Adrenal gland (tissue), 12 donors: Measurements from ENCODE around the gene ITGB4. TPM values are rescaled to one million over a fixed set of nuclear protein-coding genes. Genes with fewer than 3 reads are reported as not detected.

Experiments
- DNase-seq, 7 donors: peaks; one replicate each; pipeline ENCODE4 v3.0.0-alpha.2; 2019 to 2020
- H3K27ac ChIP-seq, 5 donors: fragments of 200-600 bp; sonication (generic) in 4 of 5; 1 replicate in 3 of 5; 2 replicates in 2 of 5; pipeline versions ENCODE4 v1.5.1 to v1.8.0; 2016 to 2020; ENCODE audit warnings: mild to moderate bottlenecking in 1 of 5
- H3K27me3 ChIP-seq: fragments of 200-600 bp; 2 replicates; pipeline ENCODE4 v1.8.0; 2021
- H3K36me3 ChIP-seq, 2 donors: fragments of 200-600 bp; replicated peaks in 1 of 2; 1 replicate in 1 of 2; 2 replicates in 1 of 2; pipeline versions ENCODE4 v1.5.1 to v1.8.0; 2018 to 2022
- H3K4me1 ChIP-seq, 2 donors: fragments of 200-600 bp; replicated peaks in 1 of 2; 1 replicate in 1 of 2; 2 replicates in 1 of 2; pipeline versions ENCODE4 v1.5.1 to v1.8.0; 2018 to 2021
- H3K4me3 ChIP-seq, 4 donors: fragments of 200-600 bp; sonication (generic) in 3 of 4; one replicate each; pipeline ENCODE4 v1.5.1; 2016 to 2018
- H3K9me3 ChIP-seq, 3 donors: fragments of 200-600 bp; sonication (generic) in 1 of 3; replicated peaks in 1 of 3; 1 replicate in 2 of 3; 2 replicates in 1 of 3; pipeline versions ENCODE4 v1.5.1 to v1.8.0; 2016 to 2021
- POLR2A ChIP-seq, 2 donors: fragments of 450-650 bp; IDR thresholded peaks; one replicate each; pipeline ENCODE4 v1.6.1; 2017; ENCODE audit warnings: antibody characterized with exemption in 2 of 2, mild to moderate bottlenecking in 2 of 2, moderate library complexity in 1 of 2
- WGBS, 4 donors: extraction: QIAGEN DNeasy Blood & Tissue Kit in 2 of 4; methylation state at CpG; one replicate each; pipeline versions ENCODE4 v1.1.5 to v1.1.7; 2013 to 2017; 5-methylcytosine and 5-hydroxymethylcytosine counted together
- intact Hi-C, 2 donors: fragments of 100-400 bp; cut with DNase I; formaldehyde crosslinking; loops; one replicate each; pipeline versions ENCODE4 v1.14.1 to v1.15.0; 2022 to 2023
- polyA plus RNA-seq, 3 donors: library from polyadenylated mRNA; stranded (reverse); fragments of 200-250 nt in 2 of 3; fragments of 350-450 nt in 1 of 3; fragmentation: Illumina TruSeq in 1 of 3; extraction: RNeasy Lipid Tissue Mini Kit (QIAGEN cat#74804) in 1 of 3; gene quantifications; one replicate each; pipeline ENCODE4 v1.2.3, GENCODE V29; 2013 to 2014
- total RNA-seq, 9 donors: library from RNA; depleted of rRNA in 4 of 9; stranded (reverse); fragments of >200 nt in 4 of 9; fragments of 120-200 nt in 1 of 9; fragmentation: NEBNext Ultra II Directional in 1 of 9; extraction: Animal tissue kit (Norgen Biotek cat#: 25700) in 1 of 9; gene quantifications; one replicate each; pipeline versions ENCODE4 v1.1.0 to v1.2.4, GENCODE V29; 2013 to 2023
- TF ChIP-seq, protein P1 (sequence below), 6 experiments: fragments of 450-650 bp in 4 of 6; fragments of 200-600 bp in 2 of 6; sonication (generic) in 1 of 6; IDR thresholded peaks; 1 replicate in 5 of 6; 2 replicates in 1 of 6; pipeline versions ENCODE4 v1.5.1 to v1.8.0; 2016 to 2021; ENCODE audit warnings: antibody characterized with exemption in 6 of 6, mild to moderate bottlenecking in 2 of 6, moderate library complexity in 1 of 6
- donor health status: healthy with polysubstance abuse.
- donor health status: Bipolar disorder and iron deficiency.
- donor health status: DM: yes; HTN: yes; CAD: no.
- donor health status: DM: no; HTN: no; CAD: no.
- donor health status: DM: no; HTN: no; CAD: no.
- donor health status: DM: yes; HTN: yes; CAD: no.

The ITGB4 gene
- total and polyA plus RNA-seq, 12 donors, result 1.00 to 12.5 (median 6.9) TPM

DNA sequence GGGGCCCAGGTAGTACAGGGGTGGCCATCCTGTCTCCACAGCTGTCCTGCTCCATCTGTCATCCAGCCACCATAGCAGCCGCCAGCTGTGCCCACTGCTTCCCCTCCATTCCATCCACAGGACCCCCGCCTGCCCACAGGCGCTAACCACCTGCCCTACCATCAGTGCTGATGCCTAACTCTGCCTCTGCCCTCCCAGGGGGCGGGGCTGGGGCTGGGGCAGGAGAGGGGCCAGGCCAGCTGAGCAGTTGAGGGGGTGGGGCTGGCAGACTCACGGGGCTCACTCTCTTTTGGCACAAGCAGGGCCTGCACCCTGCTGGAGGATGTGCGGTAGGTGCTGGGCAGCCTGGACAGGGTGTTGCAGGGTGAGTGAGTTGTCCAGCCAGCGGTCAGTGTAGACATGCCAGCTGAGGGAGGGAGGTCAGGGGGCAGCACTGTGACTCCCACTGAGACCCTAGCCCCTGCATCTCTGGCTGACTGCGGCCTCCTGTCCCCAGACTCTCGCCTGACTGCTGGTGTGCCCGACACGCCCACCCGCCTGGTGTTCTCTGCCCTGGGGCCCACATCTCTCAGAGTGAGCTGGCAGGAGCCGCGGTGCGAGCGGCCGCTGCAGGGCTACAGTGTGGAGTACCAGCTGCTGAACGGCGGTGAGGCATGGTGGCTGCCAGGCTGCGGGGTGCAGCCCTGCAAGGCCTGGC, 34.1 kb downstream of the ITGB4 start:
- no peak for TF ChIP-seq POLR2A (IDR thresholded peaks at IDR 0.05)
- TF ChIP-seq, protein P1, sequence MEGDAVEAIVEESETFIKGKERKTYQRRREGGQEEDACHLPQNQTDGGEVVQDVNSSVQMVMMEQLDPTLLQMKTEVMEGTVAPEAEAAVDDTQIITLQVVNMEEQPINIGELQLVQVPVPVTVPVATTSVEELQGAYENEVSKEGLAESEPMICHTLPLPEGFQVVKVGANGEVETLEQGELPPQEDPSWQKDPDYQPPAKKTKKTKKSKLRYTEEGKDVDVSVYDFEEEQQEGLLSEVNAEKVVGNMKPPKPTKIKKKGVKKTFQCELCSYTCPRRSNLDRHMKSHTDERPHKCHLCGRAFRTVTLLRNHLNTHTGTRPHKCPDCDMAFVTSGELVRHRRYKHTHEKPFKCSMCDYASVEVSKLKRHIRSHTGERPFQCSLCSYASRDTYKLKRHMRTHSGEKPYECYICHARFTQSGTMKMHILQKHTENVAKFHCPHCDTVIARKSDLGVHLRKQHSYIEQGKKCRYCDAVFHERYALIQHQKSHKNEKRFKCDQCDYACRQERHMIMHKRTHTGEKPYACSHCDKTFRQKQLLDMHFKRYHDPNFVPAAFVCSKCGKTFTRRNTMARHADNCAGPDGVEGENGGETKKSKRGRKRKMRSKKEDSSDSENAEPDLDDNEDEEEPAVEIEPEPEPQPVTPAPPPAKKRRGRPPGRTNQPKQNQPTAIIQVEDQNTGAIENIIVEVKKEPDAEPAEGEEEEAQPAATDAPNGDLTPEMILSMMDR (IDR thresholded peaks at IDR 0.05), result no peak
- peaks cover 0 to 8% of the 10 kb centered on the region in 2 donors for H3K36me3 ChIP-seq
- no peak overlapping the region for H3K27ac ChIP-seq
- H3K4me3 ChIP-seq, result no peak overlapping the region
- H3K27me3 ChIP-seq, result no peaks in the 10 kb centered on the region
- peaks cover 10 to 11% of the 10 kb centered on the region in 2 donors for H3K4me1 ChIP-seq
- no peaks in the 10 kb centered on the region for H3K9me3 ChIP-seq
- no peak for DNase-seq
- intact Hi-C loops, result no loop called here
- 81 to 96% (median 84%) methylated on average over 6 to 20 of the region's 20 CpGs for WGBS, 4 donors

DNA sequence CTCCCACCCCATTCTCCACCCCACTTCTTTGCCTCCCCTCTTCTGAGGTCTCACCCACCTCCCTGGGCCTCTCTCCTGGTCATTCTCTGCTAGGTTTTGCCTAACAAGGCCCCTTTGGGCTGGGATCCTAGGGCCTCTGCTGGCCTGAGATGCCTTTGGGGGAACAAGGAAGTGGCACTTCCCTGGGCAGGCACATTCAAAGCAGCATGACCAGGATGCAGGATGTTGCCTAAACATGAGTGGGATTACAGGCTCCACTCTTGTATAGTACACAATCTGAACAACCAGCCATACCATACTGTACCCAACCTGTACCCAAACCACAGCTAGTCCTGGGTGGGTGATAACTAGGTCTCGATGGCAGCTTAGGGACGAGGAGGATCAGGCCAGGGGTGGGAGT, 34.7 kb downstream of the ITGB4 start:
- Histone ChIP-seq H3K4me3 (no peak overlapping the region), H3K9me3 (no peaks in the 10 kb centered on the region), H3K27ac (no peak overlapping the region), H3K4me1 (peaks cover 10 to 11% of the 10 kb centered on the region in 2 donors), H3K36me3 (peaks cover 0 to 8% of the 10 kb centered on the region in 2 donors), H3K27me3 (no peaks in the 10 kb centered on the region)
- no peak for DNase-seq
- intact Hi-C loops, result no loop called here
- TF ChIP-seq, protein P1 (IDR thresholded peaks at IDR 0.05), result no peak
- TF ChIP-seq POLR2A (IDR thresholded peaks at IDR 0.05), result no peak
- whole genome bisulfite sequencing, 4 donors, result 93 to 100% (median 100%) methylated on average over 2 of the region's 2 CpGs; no CpG with 5 or more reads in 1 of the 4 donors

DNA sequence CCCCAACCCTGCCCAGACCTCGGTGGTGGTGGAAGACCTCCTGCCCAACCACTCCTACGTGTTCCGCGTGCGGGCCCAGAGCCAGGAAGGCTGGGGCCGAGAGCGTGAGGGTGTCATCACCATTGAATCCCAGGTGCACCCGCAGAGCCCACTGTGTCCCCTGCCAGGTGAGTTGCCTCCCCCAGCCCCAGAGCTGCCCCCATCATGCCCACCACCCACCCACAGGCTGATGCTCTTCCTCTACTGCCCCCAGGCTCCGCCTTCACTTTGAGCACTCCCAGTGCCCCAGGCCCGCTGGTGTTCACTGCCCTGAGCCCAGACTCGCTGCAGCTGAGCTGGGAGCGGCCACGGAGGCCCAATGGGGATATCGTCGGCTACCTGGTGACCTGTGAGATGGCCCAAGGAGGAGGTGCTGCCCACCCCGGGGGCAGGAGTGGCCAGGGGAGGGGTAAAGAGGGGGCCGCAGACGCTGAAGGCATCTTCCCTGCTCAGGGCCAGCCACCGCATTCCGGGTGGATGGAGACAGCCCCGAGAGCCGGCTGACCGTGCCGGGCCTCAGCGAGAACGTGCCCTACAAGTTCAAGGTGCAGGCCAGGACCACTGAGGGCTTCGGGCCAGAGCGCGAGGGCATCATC, 35.3 kb downstream of the ITGB4 start:
- Histone ChIP-seq H3K4me3 (no peak overlapping the region), H3K36me3 (peaks cover 0 to 8% of the 10 kb centered on the region in 2 donors), H3K27ac (no peak overlapping the region), H3K9me3 (no peaks in the 10 kb centered on the region), H3K4me1 (peaks cover 10 to 11% of the 10 kb centered on the region in 2 donors), H3K27me3 (no peaks in the 10 kb centered on the region)
- WGBS, 4 donors, result 87 to 89% (median 88%) methylated on average over 12 to 29 of the region's 29 CpGs
- intact Hi-C loops, result no loop called here
- DNase-seq, result no peak
- no peak for TF ChIP-seq POLR2A (IDR thresholded peaks at IDR 0.05)
- TF ChIP-seq, protein P1 (IDR thresholded peaks at IDR 0.05), result no peak

DNA sequence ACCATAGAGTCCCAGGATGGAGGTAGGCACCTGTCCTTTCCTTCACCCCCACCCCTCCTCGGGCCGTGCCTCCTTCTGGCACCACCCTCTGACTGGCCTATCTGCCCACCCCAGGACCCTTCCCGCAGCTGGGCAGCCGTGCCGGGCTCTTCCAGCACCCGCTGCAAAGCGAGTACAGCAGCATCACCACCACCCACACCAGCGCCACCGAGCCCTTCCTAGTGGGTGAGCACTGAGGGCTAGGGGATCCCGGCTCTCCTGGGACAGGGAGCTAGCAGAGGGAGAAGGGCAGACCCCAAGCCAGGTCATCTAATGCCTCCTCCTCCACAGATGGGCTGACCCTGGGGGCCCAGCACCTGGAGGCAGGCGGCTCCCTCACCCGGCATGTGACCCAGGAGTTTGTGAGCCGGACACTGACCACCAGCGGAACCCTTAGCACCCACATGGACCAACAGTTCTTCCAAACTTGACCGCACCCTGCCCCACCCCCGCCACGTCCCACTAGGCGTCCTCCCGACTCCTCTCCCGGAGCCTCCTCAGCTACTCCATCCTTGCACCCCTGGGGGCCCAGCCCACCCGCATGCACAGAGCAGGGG, 35.9 kb downstream of the ITGB4 start:
- Histone ChIP-seq H3K9me3 (no peaks in the 10 kb centered on the region), H3K4me1 (peaks cover 10 to 11% of the 10 kb centered on the region in 2 donors), H3K27ac (no peak overlapping the region), H3K36me3 (peaks cover 0 to 8% of the 10 kb centered on the region in 2 donors), H3K4me3 (no peak overlapping the region), H3K27me3 (no peaks in the 10 kb centered on the region)
- DNase-seq, result no peak
- TF ChIP-seq, protein P1 (IDR thresholded peaks at IDR 0.05), result no peak
- no peak for TF ChIP-seq POLR2A (IDR thresholded peaks at IDR 0.05)
- intact Hi-C loops, result no loop called here
- 87 to 95% (median 93%) methylated on average over 10 to 21 of the region's 21 CpGs for WGBS, 4 donors
